Measurements from ENCODE around the gene CDHR1. TPM values are rescaled to one million over a fixed set of nuclear protein-coding genes. Genes with fewer than 3 reads are reported as not detected.

CDHR1 gene
- total RNA-seq, 4 donors from 2014 or later = 0.10 to 0.67 TPM; not detected in 2

DNA sequence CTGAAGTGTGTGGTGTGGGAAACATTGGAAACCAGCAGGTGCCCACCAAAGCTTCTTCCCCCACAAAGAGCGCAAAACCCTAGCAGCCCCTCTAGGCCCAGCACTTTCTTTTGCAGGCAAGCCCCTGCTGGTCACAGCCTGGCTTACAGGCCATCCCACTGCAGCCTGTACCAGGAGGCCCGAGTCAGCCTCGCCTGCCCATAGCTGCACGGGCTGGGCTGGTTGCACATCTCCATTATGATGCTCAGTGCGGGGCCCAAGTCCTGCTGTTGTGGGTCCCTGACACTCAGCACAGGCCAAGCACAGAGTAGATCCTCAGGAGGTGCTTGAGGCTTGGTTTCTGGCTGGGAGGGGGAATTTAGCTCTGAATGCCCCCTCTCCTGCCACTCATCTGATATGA is 8.0 kb downstream of the CDHR1 start:
- TF ChIP-seq POLR2AphosphoS5 (IDR thresholded peaks at IDR 0.05) = no peak
- TF ChIP-seq, protein P1, sequence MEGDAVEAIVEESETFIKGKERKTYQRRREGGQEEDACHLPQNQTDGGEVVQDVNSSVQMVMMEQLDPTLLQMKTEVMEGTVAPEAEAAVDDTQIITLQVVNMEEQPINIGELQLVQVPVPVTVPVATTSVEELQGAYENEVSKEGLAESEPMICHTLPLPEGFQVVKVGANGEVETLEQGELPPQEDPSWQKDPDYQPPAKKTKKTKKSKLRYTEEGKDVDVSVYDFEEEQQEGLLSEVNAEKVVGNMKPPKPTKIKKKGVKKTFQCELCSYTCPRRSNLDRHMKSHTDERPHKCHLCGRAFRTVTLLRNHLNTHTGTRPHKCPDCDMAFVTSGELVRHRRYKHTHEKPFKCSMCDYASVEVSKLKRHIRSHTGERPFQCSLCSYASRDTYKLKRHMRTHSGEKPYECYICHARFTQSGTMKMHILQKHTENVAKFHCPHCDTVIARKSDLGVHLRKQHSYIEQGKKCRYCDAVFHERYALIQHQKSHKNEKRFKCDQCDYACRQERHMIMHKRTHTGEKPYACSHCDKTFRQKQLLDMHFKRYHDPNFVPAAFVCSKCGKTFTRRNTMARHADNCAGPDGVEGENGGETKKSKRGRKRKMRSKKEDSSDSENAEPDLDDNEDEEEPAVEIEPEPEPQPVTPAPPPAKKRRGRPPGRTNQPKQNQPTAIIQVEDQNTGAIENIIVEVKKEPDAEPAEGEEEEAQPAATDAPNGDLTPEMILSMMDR (IDR thresholded peaks at IDR 0.05) = no peak
- TF ChIP-seq POLR2A (IDR thresholded peaks at IDR 0.05) = no peak
- no peak for TF ChIP-seq EP300 (IDR thresholded peaks at IDR 0.05)
- peaks cover 53% of the 10 kb centered on the region for H3K27me3 ChIP-seq
- no peaks in the 10 kb centered on the region for H3K4me1 ChIP-seq
- no peaks in the 10 kb centered on the region for H3K9me3 ChIP-seq
- H3K4me3 ChIP-seq = no peak overlapping the region
- no peak for ATAC-seq
- no peak overlapping the region for H3K27ac ChIP-seq
- no peaks in the 10 kb centered on the region for H3K36me3 ChIP-seq
- WGBS, 2 donors (ENCODE audit: low coverage in 1 of 2) = no CpG with 5 or more reads among the region's 5 CpGs

DNA sequence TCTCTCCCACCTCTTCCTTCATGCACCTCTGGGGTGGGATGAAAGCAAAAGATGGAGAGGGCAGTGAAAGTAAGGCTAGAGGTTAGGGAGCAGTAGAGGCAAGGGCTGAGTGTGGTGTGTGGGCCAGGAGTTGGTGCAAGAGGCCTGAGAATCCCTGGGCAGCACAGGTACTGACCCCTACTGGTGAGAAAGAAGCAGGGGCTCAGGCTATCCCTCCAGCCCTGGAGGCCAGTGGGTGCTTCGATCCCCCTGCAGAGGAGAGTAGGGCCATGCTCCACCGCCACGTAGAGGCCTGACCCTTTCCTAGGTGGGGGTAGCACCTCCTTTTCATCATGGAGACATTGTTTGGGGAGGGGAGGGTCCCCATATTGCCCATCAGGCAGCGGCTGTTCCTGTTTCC is 9.8 kb downstream of the CDHR1 start:
- peaks cover 48% of the 10 kb centered on the region for H3K27me3 ChIP-seq
- no peaks in the 10 kb centered on the region for H3K9me3 ChIP-seq
- H3K4me1 ChIP-seq = no peaks in the 10 kb centered on the region
- H3K27ac ChIP-seq = no peak overlapping the region
- H3K36me3 ChIP-seq = no peaks in the 10 kb centered on the region
- no CpG with 5 or more reads among the region's 4 CpGs for WGBS, 2 donors (ENCODE audit: low coverage in 1 of 2)
- no peak for ATAC-seq
- TF ChIP-seq POLR2AphosphoS5 (IDR thresholded peaks at IDR 0.05) (no peak), EP300 (IDR thresholded peaks at IDR 0.05) (no peak), POLR2A (IDR thresholded peaks at IDR 0.05) (no peak)
- TF ChIP-seq, protein P1 (IDR thresholded peaks at IDR 0.05) = no peak
- H3K4me3 ChIP-seq = no peak overlapping the region

DNA sequence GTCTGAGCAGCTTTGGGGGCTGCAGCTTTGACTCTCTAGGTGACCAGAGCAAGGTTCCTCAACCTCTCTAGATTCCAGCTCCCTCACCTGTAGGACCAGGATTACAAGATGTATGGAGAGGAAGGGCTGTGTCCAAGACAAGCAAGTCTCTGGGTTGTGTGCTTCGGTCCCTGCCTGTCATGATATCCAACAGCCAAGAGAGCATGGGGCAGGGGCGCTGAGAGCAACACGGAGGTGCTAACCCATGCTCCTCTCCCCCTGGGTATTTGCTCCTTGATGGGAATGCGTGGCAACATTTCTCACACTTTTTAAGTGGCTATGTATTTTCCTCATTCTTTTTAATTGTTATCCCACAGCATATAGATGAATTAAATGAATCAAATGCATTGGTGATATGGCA is 10.3 kb downstream of the CDHR1 start:
- no peaks in the 10 kb centered on the region for H3K4me1 ChIP-seq
- H3K4me3 ChIP-seq = no peak overlapping the region
- peaks cover 48% of the 10 kb centered on the region for H3K27me3 ChIP-seq
- no peaks in the 10 kb centered on the region for H3K36me3 ChIP-seq
- no peaks in the 10 kb centered on the region for H3K9me3 ChIP-seq
- 92 to 93% methylated on average over 3 to 4 of the region's 4 CpGs for WGBS, 2 donors (ENCODE audit: low coverage in 1 of 2)
- ATAC-seq = no peak
- no peak overlapping the region for H3K27ac ChIP-seq
- TF ChIP-seq POLR2AphosphoS5 (IDR thresholded peaks at IDR 0.05) = no peak
- TF ChIP-seq EP300 (IDR thresholded peaks at IDR 0.05) = no peak
- no peak for TF ChIP-seq POLR2A (IDR thresholded peaks at IDR 0.05)

DNA sequence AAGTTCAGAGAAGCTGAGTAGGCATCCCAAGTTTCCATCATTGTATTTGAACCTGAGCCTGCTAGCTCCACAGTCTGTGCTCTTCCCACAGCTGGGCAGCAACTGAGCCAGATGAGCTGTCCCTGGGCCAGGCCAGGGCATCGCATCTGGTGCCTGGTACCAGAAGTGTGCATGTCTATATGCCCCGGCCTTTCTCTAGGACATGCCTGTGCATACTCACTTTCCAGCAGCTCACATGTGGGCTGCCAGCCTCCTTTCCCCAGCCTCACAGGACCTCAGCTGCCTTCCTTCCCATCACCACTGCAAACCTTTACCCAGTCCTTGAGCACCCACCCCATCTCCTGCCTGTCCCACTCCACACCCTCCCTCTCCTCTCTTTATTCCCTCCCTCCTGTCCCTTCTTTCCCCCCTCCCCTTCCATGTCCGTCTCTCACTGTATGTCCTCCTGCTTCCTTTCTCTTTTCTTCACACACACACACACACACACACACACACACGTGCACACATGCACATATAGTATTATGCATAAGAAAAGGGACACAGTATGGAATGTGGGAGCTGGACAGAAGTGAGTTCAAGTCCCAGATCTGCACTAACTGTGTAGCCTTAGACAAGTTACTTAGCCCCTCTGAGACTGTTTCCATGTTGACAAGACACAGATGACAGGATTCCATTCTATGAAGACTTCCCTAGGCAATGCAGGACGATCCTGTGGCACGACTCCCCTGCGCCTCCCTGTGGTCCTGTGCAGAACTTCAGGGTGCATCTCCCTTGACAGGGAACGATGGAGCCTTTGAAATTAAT is 10.9 kb downstream of the CDHR1 start:
- H3K27me3 ChIP-seq = peaks cover 48% of the 10 kb centered on the region
- no peaks in the 10 kb centered on the region for H3K4me1 ChIP-seq
- H3K27ac ChIP-seq = no peak overlapping the region
- no peaks in the 10 kb centered on the region for H3K9me3 ChIP-seq
- TF ChIP-seq POLR2AphosphoS5 (IDR thresholded peaks at IDR 0.05) = no peak
- no peak for TF ChIP-seq EP300 (IDR thresholded peaks at IDR 0.05)
- TF ChIP-seq, protein P1 (IDR thresholded peaks at IDR 0.05) = peak in 1 of 4 experiments; percentile 39
- ATAC-seq = no peak
- H3K36me3 ChIP-seq = no peaks in the 10 kb centered on the region
- H3K4me3 ChIP-seq = no peak overlapping the region
- WGBS, 2 donors (ENCODE audit: low coverage in 1 of 2) = 17 to 29% methylated on average over 1 to 5 of the region's 8 CpGs

GRCh38 chr10:84205853-84206525 is 11.7 kb downstream of the CDHR1 start:
- TF ChIP-seq POLR2AphosphoS5 (IDR thresholded peaks at IDR 0.05) (no peak), POLR2A (IDR thresholded peaks at IDR 0.05) (no peak), EP300 (IDR thresholded peaks at IDR 0.05) (no peak)
- TF ChIP-seq, protein P1 (IDR thresholded peaks at IDR 0.05) = no peak
- Histone ChIP-seq H3K36me3 (no peaks in the 10 kb centered on the region), H3K27ac (no peak overlapping the region), H3K4me3 (no peak overlapping the region), H3K27me3 (peaks cover 46% of the 10 kb centered on the region), H3K9me3 (no peaks in the 10 kb centered on the region), H3K4me1 (no peaks in the 10 kb centered on the region)
- no peak for ATAC-seq
- WGBS, 2 donors (ENCODE audit: low coverage in 1 of 2) = 76 to 86% methylated on average over 3 to 4 of the region's 6 CpGs
